NCI-H69 (cell line): ENCODE results near the gene GJB1.

Experiments used
- DNase-seq: peaks from one replicate; lab custom pipeline; 2025; lab: John Stamatoyannopoulos, UW

Gene GJB1

DNA sequence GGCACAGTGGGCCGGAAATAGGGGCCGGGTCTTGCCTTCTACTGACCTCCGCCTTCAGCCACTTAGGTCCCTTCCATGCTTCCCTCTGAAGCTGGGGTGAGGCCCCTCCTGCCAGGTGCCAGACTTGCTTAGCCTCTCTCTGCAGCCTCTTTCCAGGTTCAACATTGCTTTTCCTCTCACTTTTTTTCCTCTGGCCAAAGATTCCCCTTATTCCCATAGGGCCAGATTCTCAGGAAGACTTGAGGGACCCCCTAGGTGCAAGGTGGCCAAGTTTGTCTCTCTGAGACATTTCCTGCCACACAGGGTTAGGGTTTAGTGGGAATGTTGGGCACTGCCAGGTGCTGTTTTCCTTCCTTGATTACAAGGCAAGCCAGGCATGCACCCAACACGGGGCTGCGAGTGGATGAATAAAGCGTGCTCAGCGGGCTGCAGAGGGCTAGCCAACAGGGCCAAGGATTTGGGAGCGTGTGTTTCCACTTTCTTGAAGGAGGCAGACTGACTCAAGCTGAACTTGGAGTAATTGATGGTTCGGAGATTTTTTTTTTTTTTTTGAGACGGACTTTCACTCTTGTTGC lies 7.6 kb upstream of the GJB1 start:
- peak; percentile 12 for DNase-seq

DNA sequence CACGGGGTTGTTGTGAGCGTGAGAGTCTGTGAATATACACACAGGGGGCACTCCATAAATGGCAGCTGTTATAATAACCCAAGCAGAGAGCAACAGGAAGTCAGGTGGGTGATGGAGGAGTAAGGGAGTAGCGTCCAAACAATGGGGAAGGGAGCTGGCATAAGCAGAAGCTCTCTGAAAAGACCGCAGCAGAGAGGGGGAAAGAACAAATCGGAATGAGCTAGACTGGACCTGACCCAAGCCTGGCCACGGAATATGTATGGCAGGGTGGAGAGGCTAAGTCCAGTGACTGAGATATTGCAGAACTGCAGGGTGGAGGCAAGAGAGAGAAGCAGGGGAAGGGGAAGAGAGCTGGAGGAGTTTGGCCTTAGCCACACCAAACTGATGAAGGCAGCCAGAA lies 6.5 kb upstream of the GJB1 start:
- DNase-seq, result peak; percentile 85

DNA sequence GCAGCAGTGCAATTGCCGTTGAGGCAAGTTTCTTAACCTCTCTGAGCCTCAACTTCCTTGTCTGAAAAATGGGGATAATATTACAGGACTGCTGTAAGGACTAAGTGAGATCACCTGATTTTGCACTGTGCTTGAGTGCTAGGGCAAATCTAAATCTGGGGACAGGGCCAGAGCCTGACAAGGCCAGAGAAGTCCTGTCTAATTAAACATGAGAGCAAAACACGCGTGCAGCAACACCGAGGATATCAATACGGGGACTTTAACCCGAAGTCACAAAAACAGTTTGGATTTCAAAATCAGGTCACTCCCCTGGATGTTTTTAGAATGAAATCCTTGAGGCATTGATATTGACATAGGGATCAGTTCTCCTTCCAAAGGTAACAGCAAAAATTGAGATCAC lies 5.7 kb upstream of the GJB1 start:
- DNase-seq, result no peak

DNA sequence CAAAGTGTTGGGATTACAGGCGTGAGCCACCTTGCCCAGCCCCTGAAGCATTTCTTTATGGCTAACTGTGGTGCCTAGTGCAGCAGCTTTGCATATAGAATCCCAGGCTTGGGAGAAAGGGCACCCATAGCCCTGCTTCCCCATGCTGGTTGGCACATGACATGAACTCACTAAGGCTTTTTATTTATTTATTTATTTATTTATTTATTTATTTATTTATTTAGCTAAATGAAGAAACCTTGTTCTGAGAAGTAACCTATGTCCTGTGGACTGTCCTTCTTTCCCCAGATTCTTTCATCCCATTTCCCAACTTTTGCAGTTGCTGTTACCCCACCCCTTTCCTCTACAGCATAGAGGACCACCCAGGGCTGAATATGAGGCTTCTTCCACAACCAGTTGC lies 1.9 kb upstream of the GJB1 start:
- no peak for DNase-seq

DNA sequence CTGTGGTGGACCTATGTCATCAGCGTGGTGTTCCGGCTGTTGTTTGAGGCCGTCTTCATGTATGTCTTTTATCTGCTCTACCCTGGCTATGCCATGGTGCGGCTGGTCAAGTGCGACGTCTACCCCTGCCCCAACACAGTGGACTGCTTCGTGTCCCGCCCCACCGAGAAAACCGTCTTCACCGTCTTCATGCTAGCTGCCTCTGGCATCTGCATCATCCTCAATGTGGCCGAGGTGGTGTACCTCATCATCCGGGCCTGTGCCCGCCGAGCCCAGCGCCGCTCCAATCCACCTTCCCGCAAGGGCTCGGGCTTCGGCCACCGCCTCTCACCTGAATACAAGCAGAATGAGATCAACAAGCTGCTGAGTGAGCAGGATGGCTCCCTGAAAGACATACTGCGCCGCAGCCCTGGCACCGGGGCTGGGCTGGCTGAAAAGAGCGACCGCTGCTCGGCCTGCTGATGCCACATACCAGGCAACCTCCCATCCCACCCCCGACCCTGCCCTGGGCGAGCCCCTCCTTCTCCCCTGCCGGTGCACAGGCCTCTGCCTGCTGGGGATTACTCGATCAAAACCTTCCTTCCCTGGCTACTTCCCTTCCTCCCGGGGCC lies 1.2 kb downstream of the GJB1 start:
- no peak for DNase-seq

DNA sequence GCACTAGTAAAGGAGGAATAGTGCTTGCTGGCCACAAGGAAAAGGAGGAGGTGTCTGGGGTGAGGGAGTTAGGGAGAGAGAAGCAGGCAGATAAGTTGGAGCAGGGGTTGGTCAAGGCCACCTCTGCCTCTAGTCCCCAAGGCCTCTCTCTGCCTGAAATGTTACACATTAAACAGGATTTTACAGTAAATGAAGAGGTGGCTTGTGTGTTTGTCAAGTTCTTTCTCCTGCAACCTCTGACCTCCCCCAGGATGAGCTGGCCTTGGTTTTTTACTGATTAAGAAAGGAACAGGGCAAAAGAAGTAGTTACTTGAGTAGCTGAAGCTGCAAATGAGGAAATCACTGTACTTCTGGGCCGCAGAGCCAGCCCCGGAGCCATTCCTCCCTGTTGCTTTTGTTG lies 2.0 kb downstream of the GJB1 start:
- no peak for DNase-seq

DNA sequence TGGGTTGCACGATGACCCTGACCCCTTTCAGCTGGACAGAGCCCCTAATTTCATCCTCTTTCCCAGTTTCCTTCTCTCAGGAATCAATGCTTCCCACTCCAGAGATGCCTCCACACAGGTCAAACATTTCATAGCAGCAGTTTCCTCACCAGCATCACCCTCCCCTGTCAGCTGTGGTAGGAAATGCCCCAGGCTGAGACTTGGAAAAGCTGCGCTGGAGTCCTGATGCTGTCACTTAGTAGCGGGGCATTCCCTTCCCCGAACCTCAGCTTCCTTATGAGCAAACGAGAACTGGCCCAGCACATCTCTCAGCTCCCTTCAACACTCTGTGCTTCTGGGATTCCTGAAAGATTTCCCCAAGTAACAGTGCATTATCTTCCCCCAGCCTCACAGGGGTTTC lies 2.7 kb downstream of the GJB1 start:
- no peak for DNase-seq

DNA sequence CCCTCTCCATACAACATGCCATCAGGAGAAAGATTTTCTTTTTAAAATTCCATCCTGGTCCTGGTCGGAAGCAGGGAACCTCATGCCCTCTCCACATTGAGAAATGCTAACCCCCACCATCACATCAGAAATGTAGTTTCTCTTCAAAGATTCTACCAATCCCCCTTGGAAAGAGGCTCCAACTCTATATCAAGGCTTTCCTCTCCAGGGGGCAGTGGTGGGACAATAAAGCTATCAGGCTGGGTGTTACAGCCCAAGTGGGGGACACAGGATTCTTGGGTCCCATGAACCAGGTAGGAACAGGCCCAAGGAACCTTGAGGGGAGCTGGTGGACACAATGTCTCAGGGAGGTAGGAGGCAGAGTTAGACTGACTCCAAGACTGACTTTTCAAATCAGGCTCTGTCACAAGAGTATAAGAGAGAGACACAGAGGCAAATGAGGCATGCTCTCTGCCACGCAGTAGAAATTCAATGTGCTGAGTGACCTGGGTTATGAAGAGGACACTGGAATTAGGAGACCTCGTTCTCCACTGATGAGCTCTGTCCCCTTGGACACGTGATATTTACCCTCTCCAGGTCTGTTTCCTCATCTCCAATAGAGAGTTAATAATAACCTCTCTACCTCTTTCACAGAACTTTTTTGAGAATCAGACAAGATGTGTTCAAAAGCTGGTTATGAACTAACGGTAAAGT lies 4.5 kb downstream of the GJB1 start:
- DNase-seq, result no peak

DNA sequence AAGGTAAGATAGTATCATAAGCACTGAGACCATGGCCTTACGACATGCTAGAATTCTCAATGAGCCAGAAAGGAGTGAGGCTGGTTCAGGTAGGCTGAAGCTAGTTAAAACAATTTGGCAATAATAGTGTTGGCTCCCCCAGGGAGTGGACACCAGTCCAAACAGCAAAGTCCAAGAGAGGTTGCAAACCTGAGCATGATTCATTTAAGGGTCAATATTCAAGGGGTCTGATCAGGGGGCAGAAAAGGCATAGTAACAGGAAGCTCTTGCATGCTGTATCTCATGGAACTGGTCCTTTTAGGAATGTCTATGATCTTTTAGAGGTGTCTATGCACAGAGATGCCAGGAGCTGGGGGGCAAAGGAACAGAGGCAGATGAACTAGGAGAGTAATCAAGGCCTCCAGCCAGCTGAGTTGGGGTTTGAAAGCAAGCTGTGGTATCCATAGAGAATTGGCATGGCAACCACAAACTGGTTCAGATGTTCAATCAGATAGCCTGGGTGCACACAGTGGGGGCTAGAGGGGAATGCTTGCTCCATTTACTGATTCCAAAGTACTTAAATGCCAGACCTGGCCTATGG lies 5.1 kb downstream of the GJB1 start:
- no peak for DNase-seq

DNA sequence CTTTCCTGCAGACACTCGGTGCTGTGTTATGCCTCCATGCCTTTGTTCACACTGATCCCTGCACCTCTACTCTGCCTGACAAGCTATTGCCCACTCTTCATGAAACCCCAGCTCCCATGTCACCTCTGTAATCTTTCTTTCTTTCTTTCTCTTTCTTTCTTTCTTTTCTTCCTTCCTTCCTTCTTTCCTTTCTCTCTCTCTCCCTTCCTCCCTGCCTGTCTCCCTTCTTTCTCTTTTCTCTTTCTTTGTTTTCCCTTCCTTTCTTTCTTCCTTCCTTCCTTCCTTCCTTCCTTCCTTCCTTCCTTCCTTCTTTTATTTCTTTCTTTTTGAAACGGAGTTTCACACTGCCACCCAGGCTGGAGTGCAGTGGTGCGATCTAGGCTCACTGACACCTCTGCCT lies 12.5 kb downstream of the GJB1 start:
- DNase-seq, result no peak

DNA sequence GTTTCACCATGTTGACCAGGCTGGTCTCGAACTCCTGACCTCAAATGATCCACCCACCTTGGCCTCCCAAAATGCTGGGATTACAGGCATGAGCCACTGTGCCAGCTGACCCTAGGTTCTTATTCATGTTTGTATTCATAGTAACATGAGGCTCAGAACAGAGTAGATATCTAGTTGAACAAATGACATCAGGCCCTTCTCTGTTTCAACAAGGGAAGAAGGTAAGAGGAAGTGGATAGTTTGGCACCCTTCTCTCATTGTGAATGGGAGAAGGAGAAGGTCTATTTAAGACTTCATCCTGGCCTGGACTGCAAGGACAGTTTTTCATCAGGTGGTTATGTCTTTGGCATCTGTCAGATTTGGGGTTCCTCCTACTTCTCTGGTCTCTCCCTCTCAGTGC lies 13.8 kb downstream of the GJB1 start:
- no peak for DNase-seq

DNA sequence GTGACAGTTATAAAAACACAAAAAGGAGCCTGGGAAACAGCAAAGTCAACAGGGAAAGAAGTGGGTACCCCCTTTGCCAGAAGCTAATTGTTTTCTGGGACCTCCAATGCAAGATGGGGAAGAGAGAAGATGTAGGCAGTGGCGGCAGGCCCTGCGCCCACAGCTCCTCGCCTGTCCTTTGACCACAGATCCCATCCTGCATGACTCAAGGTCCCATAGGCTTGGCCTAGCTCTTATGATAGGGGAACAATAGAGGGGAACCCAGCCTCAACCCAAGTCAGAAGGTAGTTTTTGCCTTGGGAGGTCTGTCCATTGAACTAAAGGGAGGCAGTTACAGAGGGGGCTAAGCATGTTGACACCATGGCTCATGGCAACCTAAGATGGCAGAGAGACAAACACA lies 16.8 kb downstream of the GJB1 start:
- no peak for DNase-seq

DNA sequence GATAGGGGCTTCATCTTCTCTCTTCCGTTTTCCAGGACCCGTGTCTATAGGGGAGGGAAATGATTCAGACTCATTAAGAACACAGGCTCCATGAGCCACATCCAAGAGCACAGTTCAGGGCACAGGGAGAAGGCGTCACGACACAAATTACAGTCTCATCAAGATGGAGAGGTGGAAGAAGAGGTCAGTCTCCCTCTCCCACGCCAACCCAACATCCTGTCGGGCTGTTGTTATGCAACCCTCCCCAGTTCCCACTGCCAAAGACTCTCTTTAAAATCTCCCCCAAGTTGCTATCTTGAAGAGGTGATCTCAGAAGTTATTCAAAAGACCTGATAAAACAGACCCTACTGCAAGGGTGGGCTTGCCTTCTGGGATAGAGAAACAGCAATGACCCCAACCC lies 18.3 kb downstream of the GJB1 start:
- no peak for DNase-seq

DNA sequence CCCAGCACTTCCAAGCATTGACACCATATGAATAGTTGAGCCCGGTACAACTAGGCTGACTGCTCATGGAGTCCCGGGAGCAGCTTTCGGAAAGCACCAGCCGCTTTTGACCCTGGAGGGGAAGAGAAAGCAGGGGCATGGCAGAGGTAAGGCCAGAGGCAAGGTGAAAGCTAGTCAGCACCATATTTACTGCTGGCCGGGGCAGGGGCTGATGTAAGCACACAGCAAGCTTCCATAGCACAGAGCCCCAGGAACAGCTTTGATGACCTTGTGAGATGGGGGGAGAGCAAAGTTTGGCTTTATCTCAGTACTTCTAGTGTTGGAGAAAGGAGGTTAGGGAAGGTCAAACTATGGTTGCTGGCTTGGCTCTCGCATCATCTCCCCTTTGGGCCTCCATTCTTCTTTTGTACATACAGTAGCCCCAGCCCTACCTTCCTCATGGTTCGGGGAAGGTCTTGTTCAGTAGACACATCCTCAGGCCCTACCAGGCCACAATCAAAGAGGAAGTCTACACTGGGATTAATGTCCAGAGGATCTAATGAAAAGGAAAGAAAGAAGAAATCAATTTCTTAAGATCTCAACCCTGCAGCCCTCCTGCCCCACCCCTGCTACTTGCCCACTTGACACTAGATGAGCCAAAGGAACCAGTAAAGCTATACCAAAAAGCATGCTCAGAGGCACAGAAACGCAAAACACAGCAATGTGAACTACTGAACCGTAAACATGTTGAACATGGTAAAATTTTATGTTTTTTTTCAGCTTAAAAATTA lies 21.5 kb downstream of the GJB1 start:
- no peak for DNase-seq

DNA sequence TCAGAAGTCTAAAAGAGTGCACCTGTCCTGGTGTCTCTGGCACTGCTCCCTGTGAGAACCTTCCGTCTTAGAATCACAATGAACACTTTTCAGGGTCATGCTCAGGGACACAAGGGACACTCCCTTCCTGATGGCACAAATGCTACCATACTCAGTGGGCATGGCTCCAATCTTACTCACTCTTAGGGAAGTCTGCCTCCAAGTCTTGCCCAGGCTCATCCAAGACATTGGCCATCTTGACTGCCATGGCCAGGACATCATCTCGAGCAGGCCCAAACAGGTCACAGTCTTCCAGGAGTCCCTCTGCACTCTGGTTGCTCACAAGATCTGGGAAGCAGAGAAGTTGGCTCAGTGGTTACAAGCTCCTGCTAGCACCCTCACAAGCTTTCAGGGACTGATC lies 22.1 kb downstream of the GJB1 start:
- no peak for DNase-seq

DNA sequence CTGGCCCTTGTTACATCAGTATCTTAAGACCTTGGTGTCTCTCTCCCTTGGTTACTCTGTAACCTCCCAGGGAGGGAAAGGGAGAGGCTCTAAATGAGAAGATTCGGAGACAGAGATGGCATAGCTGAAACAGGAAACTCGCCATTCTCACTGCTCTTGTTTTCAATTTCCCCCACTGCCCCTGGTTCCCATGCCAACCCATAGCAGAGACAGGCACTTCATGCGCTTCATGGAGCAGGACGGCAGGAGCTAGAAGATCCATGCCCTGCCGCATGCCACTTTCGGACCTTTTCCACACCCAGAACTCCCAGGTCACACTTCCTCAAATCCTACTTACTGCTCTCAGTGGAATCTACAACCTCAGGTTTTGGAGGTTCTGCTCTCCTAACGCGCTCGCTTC lies 27.8 kb downstream of the GJB1 start:
- no peak for DNase-seq

DNA sequence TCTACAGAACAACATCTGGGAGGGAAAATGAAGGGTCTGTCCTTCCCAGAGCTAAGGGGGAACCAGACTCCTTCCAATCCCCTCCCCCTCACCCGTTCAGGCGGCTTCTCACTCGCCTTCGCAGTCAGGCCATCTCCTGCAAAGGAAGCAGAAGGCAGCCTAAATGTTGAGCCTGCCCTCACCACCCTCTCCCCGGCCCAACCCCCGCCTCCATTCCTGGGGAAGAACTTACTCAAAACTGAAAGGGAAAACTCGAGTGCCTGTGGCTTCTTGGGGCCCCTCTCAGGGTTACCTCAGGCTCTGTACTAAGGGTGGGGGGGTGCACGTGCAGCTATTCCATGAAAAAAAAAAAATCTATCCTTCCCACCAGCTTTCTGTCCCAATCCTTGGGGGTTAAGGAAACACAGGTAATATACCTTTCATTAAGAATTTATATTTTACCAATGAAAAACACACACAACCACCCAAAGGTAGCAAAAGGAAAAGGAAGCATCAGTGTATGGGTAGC lies 28.5 kb downstream of the GJB1 start:
- DNase-seq, result no peak

DNA sequence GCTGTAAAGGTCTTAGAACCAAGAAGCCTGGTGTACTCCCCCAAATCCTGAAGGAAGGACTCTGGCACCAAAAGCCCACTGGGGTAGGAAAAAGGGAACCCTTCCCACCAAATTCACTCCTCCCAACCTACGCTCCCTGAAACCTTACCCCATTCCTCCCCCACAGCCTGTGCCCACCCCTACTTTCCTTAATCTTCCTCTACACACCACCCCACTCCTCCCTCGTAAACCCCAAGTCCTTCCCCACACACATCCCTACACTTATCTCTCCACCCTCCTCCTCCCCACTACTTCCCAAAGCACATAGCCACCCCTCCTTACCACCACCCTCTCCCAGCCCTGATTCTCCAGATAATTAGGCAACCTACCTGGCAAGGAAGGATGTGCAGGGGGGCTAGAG lies 29.2 kb downstream of the GJB1 start:
- no peak for DNase-seq

DNA sequence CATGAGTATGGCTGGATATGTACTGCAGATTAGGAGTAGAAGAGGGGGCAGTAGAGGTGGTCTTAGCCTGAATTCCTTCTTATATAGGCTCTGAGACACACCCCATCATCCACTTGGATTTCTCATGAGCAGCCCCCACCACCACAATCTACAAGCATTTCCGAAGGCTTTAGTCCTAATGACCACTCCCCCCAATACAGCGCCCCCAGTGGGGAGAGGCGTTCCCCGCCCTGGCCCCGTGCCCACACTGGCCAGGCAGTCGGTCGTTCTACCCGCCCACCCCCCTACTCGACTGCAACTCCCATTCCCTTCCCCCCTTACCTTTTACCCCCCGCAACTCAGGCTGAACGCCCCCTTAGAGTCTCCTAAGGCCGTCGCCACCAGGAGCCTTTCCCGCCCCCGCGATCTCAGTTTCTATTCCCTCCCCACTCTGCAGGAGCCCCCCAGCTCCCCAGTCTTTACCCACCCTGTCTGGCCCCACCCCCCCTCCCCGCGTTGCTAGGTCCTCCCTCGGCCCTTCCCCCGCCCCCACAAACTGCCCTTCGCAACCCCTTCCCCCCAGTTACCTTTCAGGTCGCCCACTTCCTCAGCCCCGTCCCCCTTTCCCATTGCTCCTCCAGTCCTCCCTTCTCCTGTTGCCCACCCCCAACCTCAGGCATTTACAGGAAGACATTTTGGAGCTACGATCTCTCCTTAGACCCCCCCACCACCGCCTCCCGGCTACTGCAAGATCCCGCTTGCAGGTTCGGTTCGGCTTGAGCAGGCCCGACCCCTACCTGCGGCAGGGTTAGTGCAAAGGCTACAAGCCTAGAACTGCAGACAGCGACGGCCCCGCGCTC lies 30.4 kb downstream of the GJB1 start:
- peak; percentile 70 for DNase-seq

DNA sequence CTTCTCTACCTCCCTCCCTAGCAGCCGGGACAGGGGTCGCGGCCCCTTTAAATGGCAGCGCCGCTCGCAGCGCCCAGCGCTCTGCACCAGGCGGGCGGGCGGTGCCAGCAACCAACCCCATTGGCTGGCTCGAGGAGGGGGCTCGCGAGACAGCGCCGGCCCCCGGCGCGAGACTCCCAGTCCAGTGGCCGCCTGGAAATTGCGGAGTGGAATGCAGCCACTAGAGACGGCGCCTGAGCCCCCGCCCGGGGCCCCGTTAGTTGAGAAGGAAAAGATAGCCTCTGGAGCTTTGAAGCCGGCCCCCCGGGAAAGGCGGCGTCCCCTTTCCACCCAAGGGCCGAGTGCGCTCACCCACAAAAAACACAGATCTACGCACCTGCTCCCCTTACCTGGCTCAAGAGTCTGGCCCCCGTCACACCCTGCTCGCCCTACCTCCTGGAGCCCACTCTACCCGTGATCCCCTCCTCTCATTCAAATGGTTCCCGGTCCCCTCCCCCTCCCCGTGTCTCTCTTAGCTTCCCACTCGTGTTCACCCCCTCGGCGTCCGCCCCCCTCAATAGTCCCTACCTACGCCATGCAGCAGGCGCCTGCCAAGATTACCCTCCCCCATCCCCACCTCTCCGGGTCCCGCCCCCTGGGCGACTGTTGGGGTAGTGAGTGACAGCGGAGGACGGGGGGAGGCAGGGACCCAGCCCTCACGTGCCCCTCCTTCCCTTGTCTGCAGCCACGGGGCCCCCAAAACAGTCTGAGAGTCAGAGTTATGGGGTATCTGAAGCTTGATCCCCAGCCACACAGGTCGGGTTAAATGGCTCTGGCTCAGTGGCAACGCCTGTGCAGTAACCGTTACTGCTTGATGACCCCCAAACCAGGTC lies 31.3 kb downstream of the GJB1 start, which contains the start of gene ZMYM3:
Gene ZMYM3, minus strand, starts transcription at position 49 of the 872 bp plus-strand sequence. CDS start 885 bp downstream, outside the sequence.
- DNase-seq, result peak; percentile 93
